Neural cell (in vitro differentiated cells): Measurements from ENCODE around the gene ARHGAP4. TPM values are rescaled to one million over a fixed set of nuclear protein-coding genes. Genes with fewer than 3 reads are reported as not detected.

Experiments
- H2AFZ ChIP-seq: fragments of 200-600, 300-800 bp; sonication (generic), shearing (Covaris generic); 2 replicates; pipeline ENCODE4 v1.6.0; 2014; ENCODE audit warnings: low read depth, mild to moderate bottlenecking, antibody characterized with exemption, low read length, moderate library complexity
- H3F3A ChIP-seq: fragments of 200-600 bp; shearing (Covaris generic); 2 replicates; pipeline ENCODE4 v1.6.1; 2016; ENCODE audit warnings: mild to moderate bottlenecking, moderate library complexity, mixed read lengths, antibody characterized with exemption, low read length; ENCODE audit not compliant: insufficient read depth, poor library complexity, severe bottlenecking
- H3K27ac ChIP-seq: fragments of 200-600, 300-800 bp; sonication (generic), shearing (Covaris generic); 2 replicates; pipeline ENCODE4 v1.5.1; 2014; ENCODE audit warnings: mild to moderate bottlenecking, low read length, moderate library complexity
- H3K27me3 ChIP-seq: fragments of 300-800, 200-600 bp; sonication (generic), shearing (Covaris generic); 2 replicates; pipeline ENCODE4 v1.6.0; 2014; ENCODE audit warnings: mild to moderate bottlenecking, low read depth, low read length, moderate library complexity; ENCODE audit not compliant: insufficient read depth
- H3K36me3 ChIP-seq: fragments of 300-800, 200-600 bp; sonication (generic), shearing (Covaris generic); 2 replicates; pipeline ENCODE4 v1.5.1; 2014; ENCODE audit warnings: mild to moderate bottlenecking, antibody characterized with exemption, low read length, moderate library complexity; ENCODE audit not compliant: insufficient read depth
- H3K4me2 ChIP-seq: fragments of 300-800, 200-600 bp; sonication (generic), shearing (Covaris generic); 2 replicates; pipeline ENCODE4 v1.6.0; 2014; ENCODE audit warnings: mild to moderate bottlenecking, low read length
- H3K4me3 ChIP-seq: fragments of 300-800, 200-600 bp; sonication (generic), shearing (Covaris generic); 2 replicates; pipeline ENCODE4 v1.5.1; 2014; ENCODE audit warnings: mild to moderate bottlenecking, low read length, moderate library complexity
- H3K79me2 ChIP-seq: fragments of 200-600 bp; shearing (Covaris generic); replicated peaks from 2 replicates; pipeline ENCODE4 v1.6.0; 2014; ENCODE audit warnings: mild to moderate bottlenecking, low read length, moderate library complexity; ENCODE audit not compliant: insufficient read depth
- H3K9ac ChIP-seq: fragments of 300-800, 200-600 bp; sonication (generic), shearing (Covaris generic); 2 replicates; pipeline ENCODE4 v1.6.1; 2016; ENCODE audit warnings: mild to moderate bottlenecking, low read length, mixed read lengths
- H3K9me2 ChIP-seq: fragments of 200-600 bp; shearing (Covaris generic); 2 replicates; pipeline ENCODE4 v1.6.1; 2016; ENCODE audit warnings: mild to moderate bottlenecking, low read length, mixed read lengths; ENCODE audit not compliant: insufficient read depth
- H3K9me3 ChIP-seq: fragments of 200-600, 300-800 bp; sonication (generic), shearing (Covaris generic); 2 replicates; pipeline ENCODE4 v1.6.1; 2016; ENCODE audit warnings: mild to moderate bottlenecking, mixed run types, low read length, moderate library complexity, mixed read lengths
- H4K20me1 ChIP-seq: fragments of 200-600 bp; shearing (Covaris generic); 2 replicates; pipeline ENCODE4 v1.6.1; 2016; ENCODE audit warnings: mild to moderate bottlenecking, mixed run types; ENCODE audit not compliant: insufficient read depth
- EP300 ChIP-seq: fragments of 450-650 bp; conservative IDR thresholded peaks from 2 replicates; pipeline ENCODE4 v1.6.1; 2014; ENCODE audit warnings: antibody characterized with exemption, mild to moderate bottlenecking, moderate library complexity; ENCODE audit not compliant: poor library complexity, severe bottlenecking
- EZH2 ChIP-seq: fragments of 200-600, 300-800 bp; shearing (Covaris generic), sonication (generic); IDR thresholded peaks from 2 replicates; pipeline ENCODE4 v1.6.1; 2014; ENCODE audit warnings: antibody characterized with exemption, low read length, borderline replicate concordance, mild to moderate bottlenecking; ENCODE audit not compliant: insufficient read depth, poor library complexity, severe bottlenecking
- MXI1 ChIP-seq: fragments of 450-650 bp; conservative IDR thresholded peaks from 2 replicates; pipeline ENCODE4 v1.6.1; 2014; ENCODE audit warnings: antibody characterized with exemption, mild to moderate bottlenecking; ENCODE audit not compliant: poor library complexity, severe bottlenecking
- POLR2AphosphoS5 ChIP-seq: IDR thresholded peaks from 2 replicates; pipeline ENCODE4 v1.6.1; 2012
- RAD21 ChIP-seq: fragments of 450-650 bp; conservative IDR thresholded peaks from 2 replicates; pipeline ENCODE4 v1.6.1; 2014; ENCODE audit warnings: antibody characterized with exemption, mild to moderate bottlenecking, moderate library complexity
- SMC3 ChIP-seq: fragments of 450-650 bp; conservative IDR thresholded peaks from 2 replicates; pipeline ENCODE4 v1.6.1; 2014; ENCODE audit warnings: antibody characterized with exemption, mild to moderate bottlenecking, moderate library complexity; ENCODE audit not compliant: poor library complexity
- TAF1 ChIP-seq: IDR thresholded peaks from 2 replicates; pipeline ENCODE4 v1.6.1; 2012; ENCODE audit warnings: low read depth
- polyA plus RNA-seq: library from polyadenylated mRNA; depleted of rRNA; stranded (reverse); fragments of >200 nt; gene quantifications from 2 replicates; pipeline ENCODE4 v1.2.3, GENCODE V29; 2014
- TF ChIP-seq, protein P1 (sequence below): fragments of 450-650 bp; IDR thresholded peaks from 2 replicates; pipeline ENCODE4 v1.5.1; 2014; ENCODE audit warnings: antibody characterized with exemption, mild to moderate bottlenecking, moderate library complexity; ENCODE audit not compliant: poor library complexity, severe bottlenecking
- TF ChIP-seq, protein P2 (sequence below): IDR thresholded peaks from 2 replicates; pipeline ENCODE4 v1.6.1; 2012; ENCODE audit warnings: borderline replicate concordance

Gene ARHGAP4
- polyA plus RNA-seq, 1 donor from 2014 or later: 11.2 TPM

- H3K9me2 ChIP-seq: no peaks in the 10 kb centered on the region
- no peak for TF ChIP-seq EZH2
- no peak for TF ChIP-seq RAD21
- TF ChIP-seq MXI1: no peak
- TF ChIP-seq, protein P1, sequence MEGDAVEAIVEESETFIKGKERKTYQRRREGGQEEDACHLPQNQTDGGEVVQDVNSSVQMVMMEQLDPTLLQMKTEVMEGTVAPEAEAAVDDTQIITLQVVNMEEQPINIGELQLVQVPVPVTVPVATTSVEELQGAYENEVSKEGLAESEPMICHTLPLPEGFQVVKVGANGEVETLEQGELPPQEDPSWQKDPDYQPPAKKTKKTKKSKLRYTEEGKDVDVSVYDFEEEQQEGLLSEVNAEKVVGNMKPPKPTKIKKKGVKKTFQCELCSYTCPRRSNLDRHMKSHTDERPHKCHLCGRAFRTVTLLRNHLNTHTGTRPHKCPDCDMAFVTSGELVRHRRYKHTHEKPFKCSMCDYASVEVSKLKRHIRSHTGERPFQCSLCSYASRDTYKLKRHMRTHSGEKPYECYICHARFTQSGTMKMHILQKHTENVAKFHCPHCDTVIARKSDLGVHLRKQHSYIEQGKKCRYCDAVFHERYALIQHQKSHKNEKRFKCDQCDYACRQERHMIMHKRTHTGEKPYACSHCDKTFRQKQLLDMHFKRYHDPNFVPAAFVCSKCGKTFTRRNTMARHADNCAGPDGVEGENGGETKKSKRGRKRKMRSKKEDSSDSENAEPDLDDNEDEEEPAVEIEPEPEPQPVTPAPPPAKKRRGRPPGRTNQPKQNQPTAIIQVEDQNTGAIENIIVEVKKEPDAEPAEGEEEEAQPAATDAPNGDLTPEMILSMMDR: no peak
- TF ChIP-seq SMC3: no peak
- no peak for TF ChIP-seq POLR2AphosphoS5
- TF ChIP-seq EP300: no peak
- TF ChIP-seq TAF1: no peak
- TF ChIP-seq, protein P2, sequence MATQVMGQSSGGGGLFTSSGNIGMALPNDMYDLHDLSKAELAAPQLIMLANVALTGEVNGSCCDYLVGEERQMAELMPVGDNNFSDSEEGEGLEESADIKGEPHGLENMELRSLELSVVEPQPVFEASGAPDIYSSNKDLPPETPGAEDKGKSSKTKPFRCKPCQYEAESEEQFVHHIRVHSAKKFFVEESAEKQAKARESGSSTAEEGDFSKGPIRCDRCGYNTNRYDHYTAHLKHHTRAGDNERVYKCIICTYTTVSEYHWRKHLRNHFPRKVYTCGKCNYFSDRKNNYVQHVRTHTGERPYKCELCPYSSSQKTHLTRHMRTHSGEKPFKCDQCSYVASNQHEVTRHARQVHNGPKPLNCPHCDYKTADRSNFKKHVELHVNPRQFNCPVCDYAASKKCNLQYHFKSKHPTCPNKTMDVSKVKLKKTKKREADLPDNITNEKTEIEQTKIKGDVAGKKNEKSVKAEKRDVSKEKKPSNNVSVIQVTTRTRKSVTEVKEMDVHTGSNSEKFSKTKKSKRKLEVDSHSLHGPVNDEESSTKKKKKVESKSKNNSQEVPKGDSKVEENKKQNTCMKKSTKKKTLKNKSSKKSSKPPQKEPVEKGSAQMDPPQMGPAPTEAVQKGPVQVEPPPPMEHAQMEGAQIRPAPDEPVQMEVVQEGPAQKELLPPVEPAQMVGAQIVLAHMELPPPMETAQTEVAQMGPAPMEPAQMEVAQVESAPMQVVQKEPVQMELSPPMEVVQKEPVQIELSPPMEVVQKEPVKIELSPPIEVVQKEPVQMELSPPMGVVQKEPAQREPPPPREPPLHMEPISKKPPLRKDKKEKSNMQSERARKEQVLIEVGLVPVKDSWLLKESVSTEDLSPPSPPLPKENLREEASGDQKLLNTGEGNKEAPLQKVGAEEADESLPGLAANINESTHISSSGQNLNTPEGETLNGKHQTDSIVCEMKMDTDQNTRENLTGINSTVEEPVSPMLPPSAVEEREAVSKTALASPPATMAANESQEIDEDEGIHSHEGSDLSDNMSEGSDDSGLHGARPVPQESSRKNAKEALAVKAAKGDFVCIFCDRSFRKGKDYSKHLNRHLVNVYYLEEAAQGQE: no peak
- H3K9ac ChIP-seq: no peak overlapping the region
- no peaks in the 10 kb centered on the region for H3K9me3 ChIP-seq
- peaks cover 33% of the 10 kb centered on the region for H3K79me2 ChIP-seq
- no peak overlapping the region for H3K4me3 ChIP-seq
- no peaks in the 10 kb centered on the region for H3K36me3 ChIP-seq
- H3K27ac ChIP-seq: no peak overlapping the region
- H3F3A ChIP-seq: no peaks in the 10 kb centered on the region
- no peak overlapping the region for H3K4me2 ChIP-seq
- H3K27me3 ChIP-seq: no peaks in the 10 kb centered on the region
- H4K20me1 ChIP-seq: no peaks in the 10 kb centered on the region
- no peak overlapping the region for H2AFZ ChIP-seq
Observed at GRCh38 chrX:153964105-153964504, 38.0 kb upstream of the ARHGAP4 start.

- Histone ChIP-seq H3F3A (no peaks in the 10 kb centered on the region), H3K27me3 (no peaks in the 10 kb centered on the region), H3K4me3 (no peak overlapping the region), H3K9me3 (no peaks in the 10 kb centered on the region), H3K4me2 (no peak overlapping the region), H3K36me3 (no peaks in the 10 kb centered on the region), H3K79me2 (peaks cover 33% of the 10 kb centered on the region), H3K27ac (no peak overlapping the region), H3K9me2 (no peaks in the 10 kb centered on the region), H3K9ac (no peak overlapping the region), H2AFZ (no peak overlapping the region), H4K20me1 (no peaks in the 10 kb centered on the region)
- no peak for TF ChIP-seq EP300
- TF ChIP-seq MXI1: no peak
- no peak for TF ChIP-seq TAF1
- no peak for TF ChIP-seq SMC3
- no peak for TF ChIP-seq POLR2AphosphoS5
- no peak for TF ChIP-seq EZH2
- TF ChIP-seq RAD21: no peak
- TF ChIP-seq, protein P2: no peak
- TF ChIP-seq, protein P1: no peak
Observed at GRCh38 chrX:153963546-153963945, 37.5 kb upstream of the ARHGAP4 start.
